Activated CD8-positive, alpha-beta memory T cell treated with anti-CD3 and anti-CD28 coated beads for 36 hours (primary cell): ENCODE results near the gene GNAL. TPM values are rescaled to one million over a fixed set of nuclear protein-coding genes. Genes with fewer than 3 reads are reported as not detected.
"Not testable (repeated sequence)": the region's sequence is repeated elsewhere in the genome, so short reads cannot be mapped to it uniquely, and the experiment has no call there.

Experiments used
- CTCF ChIA-PET: fragments of 350-600 bp; sonication (Branson Sonifier 250); formaldehyde crosslinking; loops from one replicate; lab custom pipeline; 2021; ENCODE audit warnings: antibody characterized with exemption; lab: Charles Lee
- POLR2A ChIA-PET: fragments of 350-600 bp; sonication (Branson Sonifier 250); formaldehyde crosslinking; loops from one replicate; lab custom pipeline; 2021; ENCODE audit warnings: antibody characterized with exemption; lab: Charles Lee
- total RNA-seq, 2 experiments: library from RNA; stranded (reverse); gene quantifications; one replicate each; pipeline ENCODE4 v1.2.3, GENCODE V29; 2021

Gene GNAL
- total RNA-seq, 2 experiments from 2014 or later = 0.15 to 0.17 TPM

- POLR2A ChIA-PET = no interaction called here
- CTCF ChIA-PET = no interaction called here
These were observed 21.5 kb upstream of the GNAL start for GRCh38 chr18:11667578-11667977.

GRCh38 chr18:11668441-11669169 is 20.5 kb upstream of the GNAL start:
- ChIA-PET POLR2A (no interaction called here), CTCF (no interaction called here)

- ChIA-PET POLR2A (no interaction called here), CTCF (no interaction called here)
These were observed 19.7 kb upstream of the GNAL start for GRCh38 chr18:11669271-11669947.

- ChIA-PET CTCF (no interaction called here), POLR2A (no interaction called here)
These were observed 19.2 kb upstream of the GNAL start for GRCh38 chr18:11669948-11670275.

GRCh38 chr18:11671156-11671555 is 17.9 kb upstream of the GNAL start:
- ChIA-PET CTCF (no interaction called here), POLR2A (no interaction called here)

GRCh38 chr18:11672198-11672597 is 16.9 kb upstream of the GNAL start:
- POLR2A ChIA-PET = no interaction called here
- CTCF ChIA-PET = no interaction called here

GRCh38 chr18:11672846-11673454 is 16.1 kb upstream of the GNAL start:
- ChIA-PET CTCF (no interaction called here), POLR2A (no interaction called here)

- CTCF ChIA-PET = no interaction called here
- POLR2A ChIA-PET = no interaction called here
These were observed 15.5 kb upstream of the GNAL start for GRCh38 chr18:11673560-11673959.

GRCh38 chr18:11674119-11674518 is 14.9 kb upstream of the GNAL start:
- POLR2A ChIA-PET = no interaction called here
- CTCF ChIA-PET = no interaction called here

- POLR2A ChIA-PET = interaction anchor here (0.8 kb wide), 1 partner anchor 12 kb away, joined by 3 read pairs; no protein-coding TSS in a partner anchor
- CTCF ChIA-PET = no interaction called here
These were observed 12.7 kb upstream of the GNAL start for GRCh38 chr18:11676386-11676785.

GRCh38 chr18:11676867-11677266 is 12.2 kb upstream of the GNAL start:
- CTCF ChIA-PET = no interaction called here
- POLR2A ChIA-PET = interaction anchor here (0.8 kb wide), 1 partner anchor 11 kb away, joined by 3 read pairs; no protein-coding TSS in a partner anchor

GRCh38 chr18:11678211-11678610 is 10.9 kb upstream of the GNAL start:
- CTCF ChIA-PET = no interaction called here
- POLR2A ChIA-PET = no interaction called here

- ChIA-PET POLR2A (no interaction called here), CTCF (no interaction called here)
These were observed 853 bp downstream of the GNAL start for GRCh38 chr18:11689669-11690565.

- POLR2A ChIA-PET, CTCF ChIA-PET: not testable (repeated sequence)
These were observed 1.6 kb downstream of the GNAL start for GRCh38 chr18:11690660-11691059.

GRCh38 chr18:11695736-11696135 is 6.7 kb downstream of the GNAL start:
- ChIA-PET CTCF (no interaction called here), POLR2A (no interaction called here)

GRCh38 chr18:11696451-11696850 is 7.4 kb downstream of the GNAL start:
- ChIA-PET POLR2A (no interaction called here), CTCF (no interaction called here)

- CTCF ChIA-PET = no interaction called here
These were observed 11.8 kb downstream of the GNAL start for GRCh38 chr18:11700876-11701275.

GRCh38 chr18:11710578-11710977 is 21.5 kb downstream of the GNAL start:
- POLR2A ChIA-PET = no interaction called here
- CTCF ChIA-PET = interaction anchor here (0.9 kb wide), 1 partner anchor 23 kb away, joined by 4 read pairs; no protein-coding TSS in a partner anchor

More at GRCh38 chr18:11700876-11701275, 11.8 kb downstream of the GNAL start:
- POLR2A ChIA-PET = no interaction called here

GRCh38 chr18:11713756-11714155 is 24.7 kb downstream of the GNAL start:
- CTCF ChIA-PET = no interaction called here
- POLR2A ChIA-PET = no interaction called here
